ENCODE measurements around the gene AAR2. TPM values are rescaled to one million over a fixed set of nuclear protein-coding genes. Genes with fewer than 3 reads are reported as not detected.

AAR2 gene
- polyA plus RNA-seq, 1 experiment: 54.4 TPM

DNA sequence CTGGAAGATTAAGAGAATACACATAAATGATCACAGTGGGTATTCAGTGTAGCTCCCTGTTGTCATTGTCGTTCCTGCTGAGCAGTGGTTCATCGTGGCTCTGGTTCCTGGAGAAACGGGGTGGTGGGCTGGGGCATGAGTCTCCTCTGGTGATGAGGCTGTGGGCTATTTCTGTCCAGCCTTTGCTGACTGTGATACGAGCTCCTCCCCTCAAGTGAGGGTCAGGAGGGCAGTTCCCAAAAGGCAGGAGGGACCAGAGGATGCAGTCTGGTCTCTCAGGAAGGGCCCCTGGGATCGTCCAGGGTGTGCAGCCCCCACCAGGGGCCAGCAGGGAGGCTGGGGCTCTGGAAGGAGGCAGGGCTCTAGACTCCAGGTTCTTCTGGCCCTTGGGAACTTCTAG, 38.7 kb downstream of the AAR2 start:
- POLR2A ChIA-PET: interaction anchor here (0.7 kb wide), 1 partner anchor 29 kb away, joined by 7 read pairs; no protein-coding TSS in a partner anchor
- H3K4me3 ChIP-seq (ENCODE audit: low read depth, low read length): no peak overlapping the region
- CTCF ChIA-PET: interaction anchor here (0.6 kb wide), 1 partner anchor 645 kb away, joined by 3 read pairs; no protein-coding TSS in a partner anchor
- no peaks in the 10 kb centered on the region for H3K36me3 ChIP-seq (ENCODE audit: control insufficient read depth, insufficient read depth, low read length)
- no peak for DNase-seq (ENCODE audit: low read depth)
- H3K27me3 ChIP-seq (ENCODE audit: control insufficient read depth, insufficient read depth, low read length): peaks cover 23% of the 10 kb centered on the region
- TF ChIP-seq, protein P1, sequence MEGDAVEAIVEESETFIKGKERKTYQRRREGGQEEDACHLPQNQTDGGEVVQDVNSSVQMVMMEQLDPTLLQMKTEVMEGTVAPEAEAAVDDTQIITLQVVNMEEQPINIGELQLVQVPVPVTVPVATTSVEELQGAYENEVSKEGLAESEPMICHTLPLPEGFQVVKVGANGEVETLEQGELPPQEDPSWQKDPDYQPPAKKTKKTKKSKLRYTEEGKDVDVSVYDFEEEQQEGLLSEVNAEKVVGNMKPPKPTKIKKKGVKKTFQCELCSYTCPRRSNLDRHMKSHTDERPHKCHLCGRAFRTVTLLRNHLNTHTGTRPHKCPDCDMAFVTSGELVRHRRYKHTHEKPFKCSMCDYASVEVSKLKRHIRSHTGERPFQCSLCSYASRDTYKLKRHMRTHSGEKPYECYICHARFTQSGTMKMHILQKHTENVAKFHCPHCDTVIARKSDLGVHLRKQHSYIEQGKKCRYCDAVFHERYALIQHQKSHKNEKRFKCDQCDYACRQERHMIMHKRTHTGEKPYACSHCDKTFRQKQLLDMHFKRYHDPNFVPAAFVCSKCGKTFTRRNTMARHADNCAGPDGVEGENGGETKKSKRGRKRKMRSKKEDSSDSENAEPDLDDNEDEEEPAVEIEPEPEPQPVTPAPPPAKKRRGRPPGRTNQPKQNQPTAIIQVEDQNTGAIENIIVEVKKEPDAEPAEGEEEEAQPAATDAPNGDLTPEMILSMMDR (IDR thresholded peaks at IDR 0.05; ENCODE audit: insufficient read depth, low read depth, low read length): no peak

DNA sequence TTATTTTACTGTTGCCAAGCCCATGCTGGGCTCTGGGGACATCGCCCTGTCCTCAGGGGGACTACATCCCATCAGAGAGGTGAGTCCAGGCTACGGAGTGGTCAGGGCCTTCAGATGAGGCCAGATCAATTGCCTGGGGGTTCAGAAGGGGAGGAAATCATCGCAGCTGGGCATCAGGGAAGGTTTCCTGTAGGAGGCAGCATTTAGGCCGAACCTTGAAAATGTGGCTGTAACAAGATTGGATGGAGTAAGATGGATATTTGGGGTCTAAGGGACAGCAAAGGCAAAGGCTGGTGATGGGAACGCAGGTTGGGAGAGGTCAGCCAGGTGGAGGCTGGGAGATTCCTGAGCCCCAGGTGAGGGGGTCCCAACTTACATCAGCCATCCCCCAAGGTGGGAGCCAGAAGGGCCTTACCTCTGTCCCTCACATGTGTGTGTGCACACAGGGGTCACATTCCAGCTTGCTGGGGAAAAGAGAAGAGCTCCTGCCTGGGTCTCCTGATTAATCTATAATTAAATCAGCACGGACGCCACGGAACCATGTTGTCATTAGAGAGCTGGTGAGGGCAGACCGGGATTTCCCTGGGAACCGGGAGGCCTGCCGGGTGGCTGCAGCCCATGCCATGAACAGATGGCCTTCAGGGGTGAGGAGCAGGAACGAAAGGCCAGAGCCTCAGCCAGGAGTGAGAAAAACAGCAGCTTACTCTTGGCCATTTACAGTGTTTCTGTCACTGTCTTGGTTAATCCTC, 39.3 kb downstream of the AAR2 start:
- TF ChIP-seq, protein P1 (IDR thresholded peaks at IDR 0.05; ENCODE audit: insufficient read depth, low read depth, low read length): no peak
- peaks cover 23% of the 10 kb centered on the region for H3K27me3 ChIP-seq (ENCODE audit: control insufficient read depth, insufficient read depth, low read length)

DNA sequence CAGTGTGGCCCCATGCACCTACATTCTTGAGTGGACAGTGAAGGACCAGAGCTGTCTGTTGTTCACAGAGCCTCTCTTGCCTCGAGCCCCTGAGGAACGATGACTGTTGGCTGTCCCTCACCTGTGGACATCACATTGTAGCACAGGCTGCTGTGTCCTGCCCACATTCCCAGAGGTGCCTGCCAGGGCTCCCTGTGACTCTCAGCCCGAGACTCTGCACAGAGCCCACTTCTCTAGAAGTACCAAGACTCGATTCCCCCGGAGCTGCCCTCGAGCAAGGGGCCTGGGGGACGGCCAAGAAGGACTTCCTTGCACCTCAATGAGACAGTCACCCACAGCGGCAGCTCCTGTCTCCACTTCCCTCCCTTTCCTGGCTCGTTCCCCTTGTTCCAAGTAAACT, 41.3 kb downstream of the AAR2 start:
- DNase-seq (ENCODE audit: low read depth): no peak
- peaks cover 21% of the 10 kb centered on the region for H3K27me3 ChIP-seq (ENCODE audit: control insufficient read depth, insufficient read depth, low read length)
- ChIA-PET POLR2A (no interaction called here), CTCF (no interaction called here)
- H3K4me3 ChIP-seq (ENCODE audit: low read depth, low read length): no peak overlapping the region
- no peaks in the 10 kb centered on the region for H3K36me3 ChIP-seq (ENCODE audit: control insufficient read depth, insufficient read depth, low read length)
- TF ChIP-seq, protein P1 (IDR thresholded peaks at IDR 0.05; ENCODE audit: insufficient read depth, low read depth, low read length): no peak

More for the DNA sequence above, 39.3 kb downstream of the AAR2 start:
- ChIA-PET POLR2A (no interaction called here), CTCF (interaction anchor here (0.6 to 0.9 kb wide), 3 partner anchors 55 to 644 kb away, joined by 3 read pairs; no protein-coding TSS in a partner anchor)
- H3K36me3 ChIP-seq (ENCODE audit: control insufficient read depth, insufficient read depth, low read length): no peaks in the 10 kb centered on the region
- no peak overlapping the region for H3K4me3 ChIP-seq (ENCODE audit: low read depth, low read length)
- DNase-seq (ENCODE audit: low read depth): no peak

DNA sequence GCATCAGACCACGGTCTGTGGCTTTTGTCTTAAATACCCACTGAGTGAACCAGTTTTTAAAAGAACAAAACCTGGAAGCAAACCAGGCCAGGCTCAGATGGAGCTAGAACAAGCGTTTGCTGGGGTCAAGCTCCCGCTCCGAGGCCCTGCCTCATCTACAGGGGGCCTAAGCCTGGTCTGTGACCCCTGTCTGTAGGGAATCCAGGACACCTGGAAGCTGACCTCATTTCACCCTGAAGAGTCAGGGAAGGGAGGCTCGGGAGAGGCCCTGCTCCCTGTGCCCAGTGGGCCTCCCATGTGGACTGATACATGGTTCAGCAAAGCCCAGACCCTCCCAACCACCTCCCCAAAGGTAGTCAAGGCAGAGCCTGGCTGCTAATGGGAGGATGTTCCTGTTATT, 43.1 kb downstream of the AAR2 start:
- Histone ChIP-seq H3K4me3 (ENCODE audit: low read depth, low read length) (no peak overlapping the region), H3K36me3 (ENCODE audit: control insufficient read depth, insufficient read depth, low read length) (no peaks in the 10 kb centered on the region), H3K27me3 (ENCODE audit: control insufficient read depth, insufficient read depth, low read length) (peaks cover 16% of the 10 kb centered on the region)
- ChIA-PET POLR2A (no interaction called here), CTCF (no interaction called here)
- TF ChIP-seq, protein P1 (IDR thresholded peaks at IDR 0.05; ENCODE audit: insufficient read depth, low read depth, low read length): no peak
- DNase-seq (ENCODE audit: low read depth): no peak

DNA sequence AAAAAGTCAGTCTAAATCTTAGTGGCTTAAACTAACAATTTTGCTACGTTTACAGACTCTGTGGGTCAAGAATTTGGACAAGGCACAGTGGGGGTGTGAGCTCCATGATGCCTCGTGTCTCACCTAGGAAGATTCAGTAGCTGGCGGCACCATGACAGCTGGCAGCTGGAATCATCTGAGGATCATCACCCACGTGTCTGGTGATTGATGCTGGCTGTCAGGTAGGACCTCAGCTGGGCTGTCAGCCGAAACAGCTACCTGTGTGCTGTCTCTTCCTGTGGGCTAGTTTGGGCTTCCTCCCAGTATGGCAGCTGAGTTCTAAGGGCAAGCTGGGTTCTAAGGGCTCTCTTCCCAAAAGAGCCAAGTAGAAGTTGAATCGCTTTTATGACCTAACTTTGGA, 43.5 kb downstream of the AAR2 start:
- POLR2A ChIA-PET: no interaction called here
- CTCF ChIA-PET: no interaction called here

More for the DNA sequence above, 43.5 kb downstream of the AAR2 start:
- DNase-seq (ENCODE audit: low read depth): no peak
- Histone ChIP-seq H3K36me3 (ENCODE audit: control insufficient read depth, insufficient read depth, low read length) (no peaks in the 10 kb centered on the region), H3K27me3 (ENCODE audit: control insufficient read depth, insufficient read depth, low read length) (peaks cover 13% of the 10 kb centered on the region), H3K4me3 (ENCODE audit: low read depth, low read length) (no peak overlapping the region)
- TF ChIP-seq, protein P1 (IDR thresholded peaks at IDR 0.05; ENCODE audit: insufficient read depth, low read depth, low read length): no peak

All from BJ (cell line).